Epithelial cell of esophagus (primary cell): ENCODE data around the gene PTPRN2.

Source experiments
- DNase-seq: peaks from one replicate; pipeline ENCODE4 v3.0.0; 2010; ENCODE audit warnings: low read depth
- H3K4me3 ChIP-seq: 2 replicates; pipeline ENCODE4 v1.5.1; 2011; ENCODE audit warnings: mild to moderate bottlenecking, low read length, control low read depth
- TF ChIP-seq, protein P1 (sequence below): IDR thresholded peaks from 2 replicates; pipeline ENCODE4 v1.5.1; 2011; ENCODE audit warnings: low read depth, mild to moderate bottlenecking, low read length, control low read depth, inconsistent platforms; ENCODE audit not compliant: insufficient read depth; ENCODE audit errors: missing control alignments

The PTPRN2 gene

GRCh38 chr7:157555944-157556641 is 1031.5 kb downstream of the PTPRN2 start:
- no peak for DNase-seq
- H3K4me3 ChIP-seq: no peak overlapping the region
- TF ChIP-seq, protein P1, sequence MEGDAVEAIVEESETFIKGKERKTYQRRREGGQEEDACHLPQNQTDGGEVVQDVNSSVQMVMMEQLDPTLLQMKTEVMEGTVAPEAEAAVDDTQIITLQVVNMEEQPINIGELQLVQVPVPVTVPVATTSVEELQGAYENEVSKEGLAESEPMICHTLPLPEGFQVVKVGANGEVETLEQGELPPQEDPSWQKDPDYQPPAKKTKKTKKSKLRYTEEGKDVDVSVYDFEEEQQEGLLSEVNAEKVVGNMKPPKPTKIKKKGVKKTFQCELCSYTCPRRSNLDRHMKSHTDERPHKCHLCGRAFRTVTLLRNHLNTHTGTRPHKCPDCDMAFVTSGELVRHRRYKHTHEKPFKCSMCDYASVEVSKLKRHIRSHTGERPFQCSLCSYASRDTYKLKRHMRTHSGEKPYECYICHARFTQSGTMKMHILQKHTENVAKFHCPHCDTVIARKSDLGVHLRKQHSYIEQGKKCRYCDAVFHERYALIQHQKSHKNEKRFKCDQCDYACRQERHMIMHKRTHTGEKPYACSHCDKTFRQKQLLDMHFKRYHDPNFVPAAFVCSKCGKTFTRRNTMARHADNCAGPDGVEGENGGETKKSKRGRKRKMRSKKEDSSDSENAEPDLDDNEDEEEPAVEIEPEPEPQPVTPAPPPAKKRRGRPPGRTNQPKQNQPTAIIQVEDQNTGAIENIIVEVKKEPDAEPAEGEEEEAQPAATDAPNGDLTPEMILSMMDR: no peak

GRCh38 chr7:157555313-157555712 is 1032.3 kb downstream of the PTPRN2 start:
- no peak for DNase-seq
- no peak overlapping the region for H3K4me3 ChIP-seq
- TF ChIP-seq, protein P1: no peak

DNA sequence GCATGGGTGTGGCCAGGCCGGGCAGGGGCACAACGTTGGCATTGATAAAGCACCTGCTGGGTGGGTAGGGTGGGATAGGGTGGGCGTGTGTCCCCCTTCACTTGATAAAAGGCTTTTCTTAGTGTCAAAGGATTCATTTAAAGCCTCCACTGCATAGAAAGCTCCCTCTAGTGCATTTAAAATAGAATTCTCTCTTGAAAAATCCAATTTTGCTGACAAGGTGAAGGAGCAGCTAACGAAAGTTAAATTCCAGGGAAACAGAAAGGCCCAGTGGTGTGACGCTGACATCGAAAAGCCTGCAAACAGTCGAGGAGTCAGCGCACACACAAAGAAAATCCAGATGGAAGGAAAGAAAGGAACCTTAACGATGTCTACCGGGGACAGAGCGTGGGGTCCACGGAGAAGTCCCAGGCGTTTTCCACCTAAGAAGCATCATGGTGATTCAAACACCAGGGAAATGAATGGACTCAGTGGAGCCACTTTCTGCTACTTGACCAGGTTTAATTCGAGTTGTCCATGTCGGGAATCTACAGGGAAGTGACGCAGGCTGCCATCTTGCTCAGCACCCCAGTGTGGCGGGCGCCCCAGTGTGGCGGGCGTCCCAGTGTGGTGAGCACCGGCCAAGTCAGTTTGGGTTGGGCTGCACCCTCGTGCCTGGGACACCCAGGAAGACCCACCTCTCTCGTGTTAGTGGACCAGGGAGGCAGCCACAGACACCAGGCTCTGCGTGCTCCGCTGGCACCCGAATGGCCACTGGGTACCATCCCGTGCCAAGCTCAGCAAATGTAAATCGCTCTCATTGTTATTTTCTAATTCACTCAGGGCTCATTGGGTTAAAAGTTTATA is 1033.0 kb downstream of the PTPRN2 start:
- no peak overlapping the region for H3K4me3 ChIP-seq
- no peak for DNase-seq
- TF ChIP-seq, protein P1: no peak

GRCh38 chr7:157553256-157553655 is 1034.4 kb downstream of the PTPRN2 start:
- no peak for DNase-seq
- TF ChIP-seq, protein P1: no peak
- no peak overlapping the region for H3K4me3 ChIP-seq

GRCh38 chr7:157552295-157552993 is 1035.2 kb downstream of the PTPRN2 start:
- TF ChIP-seq, protein P1: no peak
- no peak for DNase-seq
- H3K4me3 ChIP-seq: no peak overlapping the region

DNA sequence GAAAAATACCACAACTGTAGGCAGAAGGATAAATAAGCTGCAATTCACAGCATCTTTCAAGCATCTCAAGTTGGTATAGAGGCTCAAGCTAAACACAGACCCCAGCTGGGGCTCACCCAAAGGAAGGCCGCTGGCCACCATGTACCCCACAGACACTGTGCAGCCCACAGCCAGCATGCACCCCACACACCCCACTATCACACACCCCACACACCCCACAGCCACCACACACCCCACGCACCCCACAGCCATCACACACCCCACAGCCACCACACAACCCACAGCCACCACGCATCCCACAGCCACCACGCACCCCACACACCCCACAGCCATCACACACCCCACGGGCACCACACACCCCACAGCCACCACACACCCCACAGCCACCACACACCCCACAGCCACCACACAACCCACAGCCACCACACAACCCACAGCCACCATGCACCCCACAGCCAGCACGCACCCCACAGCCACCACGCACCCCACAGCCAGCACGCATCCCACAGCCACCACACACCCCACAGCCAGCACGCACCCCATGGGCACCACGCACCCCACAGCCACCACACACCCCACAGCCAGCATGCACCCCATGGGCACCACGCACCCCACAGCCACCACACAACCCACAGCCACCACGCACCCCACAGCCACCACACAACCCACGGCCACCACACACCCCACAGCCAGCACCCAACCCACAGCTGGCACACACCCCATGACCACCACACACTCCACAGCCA is 1036.1 kb downstream of the PTPRN2 start:
- no peak overlapping the region for H3K4me3 ChIP-seq
- no peak for DNase-seq
- TF ChIP-seq, protein P1: no peak
